Pancreas (tissue), 10 donors: Measurements from ENCODE around the gene WDR43. TPM values are rescaled to one million over a fixed set of nuclear protein-coding genes. Genes with fewer than 3 reads are reported as not detected.

Source experiments
- ATAC-seq, 4 donors: fragments of 200-7000 bp; cut with Tn5 transposase; one replicate each; pipeline versions ENCODE4 v1.8.0 to v1.9.1; 2020; ENCODE audit warnings: mild to moderate bottlenecking in 4 of 4, moderate library complexity in 4 of 4
- DNase-seq, 6 donors: peaks; one replicate each; pipeline ENCODE4 v3.0.0-alpha.2; 2020
- FAIRE-seq: peaks from 2 replicates; lab custom pipeline; 2012; peaks lifted over from hg19 to GRCh38; lab: Jason Lieb, UNC
- H3K27ac ChIP-seq, 4 donors: fragments of 200-600 bp; sonication (generic); 1 replicate in 3 of 4; 2 replicates in 1 of 4; pipeline versions ENCODE4 v1.5.0 to v1.8.0; 2020
- H3K27me3 ChIP-seq, 4 donors: fragments of 200-600 bp; one replicate each; pipeline ENCODE4 v1.8.0; 2021
- H3K36me3 ChIP-seq, 3 donors: fragments of 200-600 bp; sonication (generic) in 1 of 3; one replicate each; pipeline versions ENCODE4 v1.5.0 to v1.8.0; 2020 to 2021
- H3K4me1 ChIP-seq, 3 donors: fragments of 200-600 bp; one replicate each; pipeline ENCODE4 v1.8.0; 2021
- H3K4me3 ChIP-seq, 4 donors: fragments of 200-600 bp; sonication (generic) in 2 of 4; one replicate each; pipeline versions ENCODE4 v1.5.0 to v1.8.0; 2020 to 2021
- H3K9me3 ChIP-seq, 4 donors: fragments of 200-600 bp; one replicate each; pipeline ENCODE4 v1.8.0; 2021
- WGBS, 2 donors: extraction: QIAGEN DNeasy Blood & Tissue Kit; methylation state at CpG; one replicate each; pipeline ENCODE4 v1.1.7; 2013; 5-methylcytosine and 5-hydroxymethylcytosine counted together
- intact Hi-C, 3 donors: fragments of 100-400 bp; cut with DNase I; formaldehyde crosslinking; loops; one replicate each; pipeline versions ENCODE4 v1.11.1 to v1.14.2; 2022
- polyA plus RNA-seq, 2 donors: library from polyadenylated mRNA; stranded (reverse); fragments of 200-250 nt; gene quantifications; one replicate each; pipeline ENCODE4 v1.2.3, GENCODE V29; 2013
- total RNA-seq, 6 donors: library from RNA; stranded (reverse); fragmentation: NEBNext Ultra II Directional in 4 of 6; extraction: Animal tissue kit (Norgen Biotek cat#: 25700) in 4 of 6; gene quantifications; one replicate each; pipeline versions ENCODE4 v1.2.1 to v1.2.4, GENCODE V29; 2021 to 2023
- TF ChIP-seq, protein P1 (sequence below), 4 donors: fragments of 200-600 bp; sonication (generic) in 3 of 4; IDR thresholded peaks; one replicate each; pipeline versions ENCODE4 v1.5.0 to v1.8.0; 2021; ENCODE audit warnings: antibody characterized with exemption in 4 of 4
- donor health status: healthy with polysubstance abuse.
- donor health status: DM: no; HTN: no; CAD: no; lungs with moderate emphysema.
- donor health status: DM: no; HTN: no; CAD: no.
- donor health status: control.
- donor health status: control.
- donor health status: Bipolar disorder and iron deficiency.
- donor health status: DM: yes; HTN: yes; CAD: no.
- donor health status: DM: no; HTN: no; CAD: no.
- donor health status: DM: no; HTN: no; CAD: no.
- donor health status: DM: yes; HTN: yes; CAD: no.

The WDR43 gene
- total and polyA plus RNA-seq, 8 donors: 4.5 to 31.9 (median 22.6) TPM

- no peaks in the 10 kb centered on the region for H3K9me3 ChIP-seq
Measured at GRCh38 chr2:28901841-28902240, 7.4 kb downstream of the WDR43 start.

DNA sequence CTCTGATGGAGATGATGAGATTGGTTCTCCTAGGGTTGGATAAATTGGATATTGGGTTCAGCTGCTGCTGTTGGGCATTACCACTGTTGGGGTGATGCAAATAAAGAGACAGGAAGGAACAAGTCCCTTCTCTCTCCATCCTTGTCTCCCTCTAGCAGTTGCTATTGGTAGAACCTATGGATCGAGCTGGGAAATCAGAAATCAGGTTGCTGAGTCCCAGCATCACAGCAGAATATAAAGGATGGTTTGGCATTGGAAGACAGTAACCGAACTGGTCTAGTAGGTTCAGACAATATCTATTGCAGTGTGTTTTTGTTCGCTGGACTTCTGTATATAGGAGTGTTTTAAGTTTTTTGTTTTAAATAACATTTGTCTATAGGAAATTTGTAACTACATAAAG lies 8.1 kb downstream of the WDR43 start:
- intact Hi-C loops: no loop called here
- no peaks in the 10 kb centered on the region for H3K27me3 ChIP-seq
- H3K9me3 ChIP-seq: no peaks in the 10 kb centered on the region
- DNase-seq (no peak), FAIRE-seq (no peak), ATAC-seq (no peak)
- H3K4me3 ChIP-seq: no peak overlapping the region
- H3K36me3 ChIP-seq: peaks cover 0 to 28% (median 7%) of the 10 kb centered on the region in 3 donors
- TF ChIP-seq, protein P1, sequence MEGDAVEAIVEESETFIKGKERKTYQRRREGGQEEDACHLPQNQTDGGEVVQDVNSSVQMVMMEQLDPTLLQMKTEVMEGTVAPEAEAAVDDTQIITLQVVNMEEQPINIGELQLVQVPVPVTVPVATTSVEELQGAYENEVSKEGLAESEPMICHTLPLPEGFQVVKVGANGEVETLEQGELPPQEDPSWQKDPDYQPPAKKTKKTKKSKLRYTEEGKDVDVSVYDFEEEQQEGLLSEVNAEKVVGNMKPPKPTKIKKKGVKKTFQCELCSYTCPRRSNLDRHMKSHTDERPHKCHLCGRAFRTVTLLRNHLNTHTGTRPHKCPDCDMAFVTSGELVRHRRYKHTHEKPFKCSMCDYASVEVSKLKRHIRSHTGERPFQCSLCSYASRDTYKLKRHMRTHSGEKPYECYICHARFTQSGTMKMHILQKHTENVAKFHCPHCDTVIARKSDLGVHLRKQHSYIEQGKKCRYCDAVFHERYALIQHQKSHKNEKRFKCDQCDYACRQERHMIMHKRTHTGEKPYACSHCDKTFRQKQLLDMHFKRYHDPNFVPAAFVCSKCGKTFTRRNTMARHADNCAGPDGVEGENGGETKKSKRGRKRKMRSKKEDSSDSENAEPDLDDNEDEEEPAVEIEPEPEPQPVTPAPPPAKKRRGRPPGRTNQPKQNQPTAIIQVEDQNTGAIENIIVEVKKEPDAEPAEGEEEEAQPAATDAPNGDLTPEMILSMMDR (IDR thresholded peaks at IDR 0.05): no peak
- peaks cover 4 to 16% (median 11%) of the 10 kb centered on the region in 3 donors for H3K4me1 ChIP-seq
- 87 to 89% methylated on average over 3 of the region's 3 CpGs for WGBS, 2 donors
- no peak overlapping the region for H3K27ac ChIP-seq

More at GRCh38 chr2:28901841-28902240, 7.4 kb downstream of the WDR43 start:
- H3K4me1 ChIP-seq: peaks cover 4 to 19% (median 17%) of the 10 kb centered on the region in 3 donors
- no peak for ATAC-seq
- no peak overlapping the region for H3K4me3 ChIP-seq
- FAIRE-seq: no peak
- no peaks in the 10 kb centered on the region for H3K27me3 ChIP-seq
- 62 to 74% methylated on average over 1 of the region's 1 CpG for WGBS, 2 donors
- no peak for DNase-seq
- no peak overlapping the region for H3K27ac ChIP-seq
- TF ChIP-seq, protein P1 (IDR thresholded peaks at IDR 0.05): no peak
- H3K36me3 ChIP-seq: peaks cover 0 to 21% (median 3%) of the 10 kb centered on the region in 3 donors
- intact Hi-C loops: no loop called here

- H3K27me3 ChIP-seq: no peaks in the 10 kb centered on the region
- no peaks in the 10 kb centered on the region for H3K9me3 ChIP-seq
- DNase-seq: no peak
- no peak overlapping the region for H3K27ac ChIP-seq
- H3K4me1 ChIP-seq: peaks cover 0 to 9% (median 5%) of the 10 kb centered on the region in 3 donors
- WGBS, 2 donors: 62 to 63% methylated on average over 2 of the region's 2 CpGs
- FAIRE-seq: no peak
- H3K4me3 ChIP-seq: no peak overlapping the region
- TF ChIP-seq, protein P1 (IDR thresholded peaks at IDR 0.05): no peak
- peaks cover 0 to 28% (median 7%) of the 10 kb centered on the region in 3 donors for H3K36me3 ChIP-seq
- ATAC-seq: peak in 1 of 4 donors; percentile 51
- intact Hi-C loops: no loop called here
Measured at GRCh38 chr2:28904295-28904694, 9.8 kb downstream of the WDR43 start.

DNA sequence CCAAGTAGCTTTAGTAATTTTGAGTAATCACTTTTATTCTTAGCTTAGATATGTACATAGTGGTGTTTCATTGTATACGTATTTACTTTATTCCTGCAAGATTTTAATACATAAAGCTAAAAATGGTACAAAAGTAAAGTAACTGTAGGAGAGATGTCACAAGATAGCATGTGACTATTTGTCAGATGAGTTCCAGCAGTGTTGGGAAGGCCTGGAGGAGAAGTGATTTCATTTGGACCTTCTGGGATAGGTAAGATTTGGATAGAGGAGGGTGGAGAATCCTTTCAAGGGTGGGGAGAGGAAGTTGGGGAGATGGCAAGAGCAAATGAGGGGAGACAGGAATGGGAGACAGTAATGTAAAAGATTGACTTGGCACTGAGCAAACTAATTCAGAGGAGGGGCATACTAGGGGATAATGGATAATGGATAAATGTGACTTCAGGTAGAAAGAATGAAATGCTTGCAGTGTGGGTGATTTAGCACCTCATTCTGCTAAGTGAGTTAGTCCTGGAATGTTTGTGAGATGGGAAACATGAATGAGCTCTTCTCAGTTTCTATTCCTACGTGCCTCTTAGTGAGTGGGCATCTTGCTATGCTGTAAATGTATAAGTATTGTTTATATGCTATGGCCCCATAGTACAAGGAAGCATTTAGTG lies 10.5 kb downstream of the WDR43 start:
- no peak for ATAC-seq
- Histone ChIP-seq H3K27ac (no peak overlapping the region), H3K36me3 (peaks cover 0 to 28% (median 7%) of the 10 kb centered on the region in 3 donors), H3K4me1 (peaks cover 0 to 6% (median 5%) of the 10 kb centered on the region in 3 donors), H3K27me3 (no peaks in the 10 kb centered on the region), H3K4me3 (no peak overlapping the region), H3K9me3 (no peaks in the 10 kb centered on the region)
- TF ChIP-seq, protein P1 (IDR thresholded peaks at IDR 0.05): no peak
- FAIRE-seq: no peak
- 85 to 88% methylated on average over 2 of the region's 2 CpGs for WGBS, 2 donors
- DNase-seq: no peak
- intact Hi-C loops: no loop called here

DNA sequence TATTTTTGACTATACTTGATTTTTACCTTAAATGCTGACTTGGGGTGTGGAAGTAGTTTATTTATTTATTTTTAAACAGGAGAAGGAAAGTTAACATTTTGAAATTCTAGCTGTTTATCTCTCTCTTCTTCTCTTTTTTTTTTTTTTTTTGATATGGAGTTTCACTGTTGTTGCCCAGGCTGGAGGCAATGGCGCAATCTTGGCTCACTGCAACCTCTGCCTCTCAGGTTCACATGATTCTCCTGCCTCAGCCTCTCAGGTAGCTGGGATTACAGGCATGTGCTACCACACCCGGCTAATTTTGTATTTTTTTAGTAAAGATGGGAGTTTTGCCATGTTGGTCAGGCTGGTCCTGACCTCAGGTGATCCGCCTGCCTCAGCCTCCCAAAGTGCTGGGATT lies 11.1 kb downstream of the WDR43 start:
- WGBS, 2 donors: 93 to 99% methylated on average over 3 of the region's 3 CpGs
- no peak for ATAC-seq
- H3K4me3 ChIP-seq: no peak overlapping the region
- TF ChIP-seq, protein P1 (IDR thresholded peaks at IDR 0.05): no peak
- peaks cover 0 to 28% (median 7%) of the 10 kb centered on the region in 3 donors for H3K36me3 ChIP-seq
- peaks cover 0 to 6% (median 5%) of the 10 kb centered on the region in 3 donors for H3K4me1 ChIP-seq
- H3K9me3 ChIP-seq: no peaks in the 10 kb centered on the region
- no peaks in the 10 kb centered on the region for H3K27me3 ChIP-seq
- intact Hi-C loops: no loop called here
- no peak for FAIRE-seq
- no peak overlapping the region for H3K27ac ChIP-seq
- DNase-seq: no peak
